ENCODE measurements around the gene ZNF205.
"Not testable (repeated sequence)": the region's sequence is repeated elsewhere in the genome, so short reads cannot be mapped to it uniquely, and the experiment has no call there.

ZNF205 gene

DNA sequence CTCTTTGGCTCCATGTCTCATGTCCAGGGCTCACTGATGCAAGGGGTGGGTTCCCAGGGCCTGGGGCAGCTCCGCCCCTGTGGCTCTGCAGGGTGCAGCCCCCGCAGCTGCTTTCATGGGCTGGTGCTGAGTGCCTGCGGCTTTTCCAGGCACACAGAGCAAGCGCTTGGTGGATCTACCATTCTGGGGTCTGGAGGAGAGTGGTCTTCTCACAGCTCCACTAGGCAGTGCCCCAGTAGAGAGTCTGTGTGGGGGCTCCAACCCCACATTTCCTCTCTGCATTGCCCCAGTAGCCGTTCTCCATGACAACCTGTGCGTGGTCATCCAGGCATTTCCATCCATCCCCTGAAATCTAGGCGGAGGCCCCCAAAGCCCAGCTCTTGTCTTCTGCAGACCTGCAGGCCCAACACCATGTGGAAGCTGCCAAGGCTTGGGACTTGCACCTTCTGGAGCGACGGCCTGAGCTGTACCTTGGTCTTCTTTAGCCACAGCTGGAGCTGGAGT is 41.7 kb upstream of the ZNF205 start:
- H3K4me1 ChIP-seq: peaks cover 30 to 87% (median 74%) of the 10 kb centered on the region in 10 experiments
- peak overlapping the region in 8 of 11 experiments; percentile 22 to 95 (median 60); a peak in 15 of 22 replicates for H3K4me2 ChIP-seq
- H3K9me3 ChIP-seq (replicated peaks in 1 of 11): peaks cover 0 to 8% (median 5%) of the 10 kb centered on the region in 11 experiments; a peak in 7 of 22 replicates
- no peak overlapping the region for H3K4me3 ChIP-seq
- TF ChIP-seq Cebpa-rat (IDR thresholded peaks at IDR 0.05): no peak
- H3K27me3 ChIP-seq: no peaks in the 10 kb centered on the region
- no peaks in the 10 kb centered on the region for H4K20me1 ChIP-seq
- peak overlapping the region in 3 of 11 experiments; percentile 15 to 49 (median 33); a peak in 2 of 22 replicates for H3K27ac ChIP-seq
- no peak overlapping the region for H3K9ac ChIP-seq
- H3K36me3 ChIP-seq: no peaks in the 10 kb centered on the region

DNA sequence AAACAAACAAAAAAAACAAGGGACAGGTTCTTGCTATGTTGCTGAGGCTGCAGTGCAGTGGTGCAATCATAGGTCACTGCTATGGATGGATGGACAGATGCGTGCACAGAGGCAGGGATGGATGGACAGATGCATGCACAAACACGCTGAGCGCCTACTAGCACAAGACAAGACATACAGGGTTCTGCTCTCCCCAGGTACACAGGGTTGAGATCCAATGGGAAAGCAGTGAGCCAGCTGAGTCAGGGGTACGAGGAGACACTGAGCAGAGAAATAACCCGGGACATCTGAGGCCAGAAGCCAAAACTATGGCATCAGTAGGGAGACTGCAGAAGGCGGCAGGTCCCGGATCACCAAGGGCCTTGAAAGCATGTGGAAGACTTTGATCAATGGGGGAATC is 40.7 kb upstream of the ZNF205 start:
- Histone ChIP-seq H3K4me1 (peaks cover 38 to 89% (median 81%) of the 10 kb centered on the region in 10 experiments), H3K27ac (peak overlapping the region in 4 of 11 experiments; percentile 19 to 49 (median 30); a peak in 6 of 22 replicates), H3K4me2 (peak overlapping the region in 9 of 11 experiments; percentile 18 to 95 (median 55); a peak in 17 of 22 replicates), H3K9me3 (replicated peaks in 1 of 11) (peaks cover 0 to 12% (median 10%) of the 10 kb centered on the region in 11 experiments; a peak in 13 of 22 replicates), H3K4me3 (no peak overlapping the region), H3K9ac (no peak overlapping the region), H3K36me3 (no peaks in the 10 kb centered on the region), H3K27me3 (no peaks in the 10 kb centered on the region), H4K20me1 (no peaks in the 10 kb centered on the region)
- no peak for TF ChIP-seq Cebpa-rat (IDR thresholded peaks at IDR 0.05)

DNA sequence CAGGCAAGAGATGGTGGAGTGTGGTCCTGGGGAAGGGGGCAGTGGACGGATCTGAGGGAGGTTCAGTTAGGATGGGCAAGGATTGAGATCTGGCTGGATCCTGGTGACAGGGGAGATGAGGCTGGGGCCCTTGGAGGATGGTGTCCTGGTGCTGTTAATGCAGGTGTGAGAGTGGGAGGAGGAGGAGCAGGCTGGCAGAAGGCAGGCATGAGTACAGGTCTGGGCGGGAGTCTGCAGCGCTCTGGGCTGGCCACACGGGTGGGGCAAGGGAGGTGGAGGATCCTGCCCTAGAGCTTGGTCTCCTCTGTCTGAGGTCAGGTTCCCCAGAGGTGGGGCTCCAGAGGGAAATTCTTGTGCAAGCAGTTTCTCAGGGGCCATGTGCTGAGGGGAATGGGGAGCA is 40.2 kb upstream of the ZNF205 start:
- H3K27me3 ChIP-seq, H3K9ac ChIP-seq, H3K36me3 ChIP-seq, H4K20me1 ChIP-seq, H3K4me3 ChIP-seq: not testable (repeated sequence)
- Histone ChIP-seq H3K27ac (peak overlapping the region in 4 of 11 experiments; percentile 19 to 49 (median 30); a peak in 6 of 22 replicates), H3K4me2 (peak overlapping the region in 9 of 11 experiments; percentile 18 to 95 (median 55); a peak in 17 of 22 replicates), H3K9me3 (replicated peaks in 1 of 11) (peaks cover 2 to 17% (median 15%) of the 10 kb centered on the region in 11 experiments; a peak in 14 of 22 replicates), H3K4me1 (peaks cover 43 to 94% (median 86%) of the 10 kb centered on the region in 10 experiments)

DNA sequence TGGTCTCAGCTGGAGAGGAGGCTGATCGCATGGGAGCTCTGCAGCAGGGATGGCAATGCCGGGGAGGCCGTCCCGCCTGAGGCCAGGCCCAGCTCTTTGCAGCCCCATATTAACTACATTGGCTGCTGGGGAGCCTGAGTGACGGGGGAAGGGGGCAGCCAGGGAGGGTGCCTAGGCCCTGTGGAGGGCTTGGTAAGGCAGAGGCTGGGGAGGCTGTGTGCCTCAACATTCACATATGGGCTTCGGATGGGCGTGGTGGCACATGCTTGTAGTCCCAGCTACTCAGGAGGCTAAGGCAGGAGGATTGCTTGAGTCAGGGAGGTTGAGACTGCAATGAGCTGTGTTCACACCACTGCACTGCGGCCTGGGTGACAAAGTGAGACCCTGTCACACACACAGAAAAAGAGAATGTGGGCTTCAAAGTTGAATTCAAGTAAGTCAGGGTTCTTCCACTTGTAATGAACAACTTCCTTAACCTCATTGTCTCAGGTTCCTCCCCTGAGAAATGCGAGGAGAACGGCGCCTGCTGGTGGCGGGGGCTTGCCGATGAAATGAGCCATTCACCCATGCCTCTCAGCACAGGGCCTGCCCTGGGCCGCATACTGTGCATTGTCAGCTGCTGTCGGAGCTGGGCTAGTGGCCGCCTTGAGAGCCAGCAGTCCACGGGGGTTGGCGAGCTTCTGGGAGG is 39.7 kb upstream of the ZNF205 start:
- Histone ChIP-seq H3K27ac (peak overlapping the region in 6 of 11 experiments; percentile 33 to 95 (median 68); a peak in 11 of 22 replicates), H3K9me3 (replicated peaks in 1 of 11) (peaks cover 8 to 23% (median 20%) of the 10 kb centered on the region in 11 experiments; a peak in 18 of 22 replicates), H3K9ac (0 out of 22 replicates have a peak overlapping the region, but pooled peaks of 1 of the 11 experiments have one; percentile 12), H3K4me2 (peak overlapping the region in 10 of 11 experiments; percentile 46 to 95 (median 90); a peak in 19 of 22 replicates), H3K4me1 (peaks cover 44 to 94% (median 86%) of the 10 kb centered on the region in 10 experiments)
- not testable (repeated sequence) for H3K27me3 ChIP-seq, H3K4me3 ChIP-seq, H4K20me1 ChIP-seq, H3K36me3 ChIP-seq

DNA sequence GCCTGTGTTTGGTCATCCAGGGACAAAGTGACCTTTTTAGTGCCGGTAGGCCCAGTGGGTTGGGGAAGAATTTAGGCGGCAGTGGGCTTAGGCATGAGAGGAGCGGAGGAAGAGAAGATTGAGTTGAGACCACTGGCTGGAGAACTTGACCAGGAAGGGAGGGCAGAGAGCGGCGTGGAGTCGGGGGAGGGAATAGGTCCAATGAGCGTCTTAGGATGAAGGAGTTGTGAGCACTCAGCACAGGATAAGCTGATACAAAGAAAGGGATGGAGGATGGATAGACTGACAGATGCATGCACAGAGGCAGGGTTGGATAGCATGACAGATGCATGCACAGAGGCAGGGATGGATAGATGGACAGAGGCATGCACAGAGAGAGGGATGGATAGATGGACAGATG is 38.9 kb upstream of the ZNF205 start:
- TF ChIP-seq Cebpa-rat (IDR thresholded peaks at IDR 0.05): no peak
- Histone ChIP-seq H3K4me1 (peaks cover 44 to 94% (median 85%) of the 10 kb centered on the region in 10 experiments), H3K4me3 (no peak overlapping the region), H4K20me1 (no peaks in the 10 kb centered on the region), H3K9ac (peak overlapping the region in 2 of 11 experiments; percentile 81 to 82; a peak in 1 of 22 replicates), H3K9me3 (replicated peaks in 1 of 11) (peaks cover 11 to 30% (median 27%) of the 10 kb centered on the region in 11 experiments; a peak in 18 of 22 replicates), H3K27ac (peak overlapping the region in 6 of 11 experiments; percentile 18 to 95 (median 78); a peak in 9 of 22 replicates), H3K4me2 (peak overlapping the region; percentile 70 to 95 (median 89)), H3K27me3 (no peaks in the 10 kb centered on the region), H3K36me3 (peaks cover 0 to 15% (median 0%) of the 10 kb centered on the region in 11 experiments; a peak in 8 of 22 replicates)

DNA sequence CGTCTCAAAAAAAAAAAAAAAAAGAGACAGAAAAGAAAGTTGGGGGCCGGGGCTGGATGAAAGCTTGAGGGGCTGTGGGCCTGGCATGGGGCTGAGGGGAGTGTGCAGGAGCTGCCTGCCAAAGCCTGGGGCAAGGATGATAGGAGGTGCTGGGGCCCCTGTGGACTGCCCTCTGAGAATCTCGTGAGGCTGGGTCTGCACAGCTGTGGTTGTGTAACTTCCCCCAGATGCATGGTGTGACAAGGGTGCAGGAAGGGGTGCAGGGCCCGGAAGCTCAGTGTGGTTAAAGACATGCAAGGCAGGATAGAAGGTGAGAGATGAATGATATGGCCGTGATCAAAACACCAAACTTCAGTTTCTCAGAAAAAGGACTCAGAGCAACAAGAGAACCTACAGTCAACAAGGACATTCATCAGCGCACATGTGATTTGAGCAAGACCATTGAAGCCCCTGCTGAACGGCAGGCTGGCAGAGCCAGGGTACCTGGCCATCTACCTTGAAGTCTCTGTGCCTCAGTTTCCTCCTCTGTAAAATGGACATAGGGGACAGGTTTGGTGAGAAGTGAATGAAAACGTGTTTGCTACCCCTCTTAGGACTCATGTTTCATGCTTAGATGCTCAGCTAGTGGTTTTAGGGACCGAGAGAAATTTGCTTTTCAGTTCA is 37.4 kb upstream of the ZNF205 start:
- Histone ChIP-seq H3K36me3 (peaks cover 0 to 18% (median 0%) of the 10 kb centered on the region in 11 experiments; a peak in 8 of 22 replicates), H3K4me3 (peak overlapping the region in 7 of 10 experiments; percentile 6 to 50 (median 29); a peak in 8 of 20 replicates), H3K9me3 (replicated peaks in 1 of 11) (peaks cover 9 to 37% (median 33%) of the 10 kb centered on the region in 11 experiments; a peak in 20 of 22 replicates), H4K20me1 (no peaks in the 10 kb centered on the region), H3K27me3 (no peaks in the 10 kb centered on the region), H3K9ac (peak overlapping the region in 9 of 11 experiments; percentile 32 to 82 (median 72); a peak in 18 of 22 replicates), H3K27ac (peak overlapping the region in 9 of 11 experiments; percentile 45 to 95 (median 86); a peak in 17 of 22 replicates), H3K4me2 (peak overlapping the region; percentile 70 to 95 (median 89)), H3K4me1 (peaks cover 44 to 86% (median 80%) of the 10 kb centered on the region in 10 experiments)
- TF ChIP-seq Cebpa-rat (IDR thresholded peaks at IDR 0.05): peak in 8 of 11 experiments; percentile 60 to 95 (median 82); a peak in 15 of 22 replicates

DNA sequence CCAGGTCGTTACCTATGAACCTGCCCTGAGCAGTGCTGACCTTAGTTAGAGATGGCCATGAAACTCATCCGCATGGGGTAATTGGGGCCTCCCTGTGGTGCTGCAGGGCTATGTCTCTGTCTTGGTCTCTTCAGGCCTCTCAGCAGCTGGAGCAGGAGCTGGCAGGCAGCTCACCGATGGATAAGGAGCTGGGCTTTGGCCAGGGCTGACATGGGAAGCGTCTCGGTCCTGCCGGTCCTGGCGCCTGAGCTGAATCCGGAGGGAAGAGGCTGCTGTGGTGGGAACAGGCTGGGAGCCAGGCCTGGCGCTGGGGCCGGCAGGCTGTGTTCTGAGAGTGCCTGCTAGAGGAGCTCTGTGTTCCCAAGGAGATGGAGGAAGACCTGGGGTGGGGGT is 36.9 kb upstream of the ZNF205 start:
- Histone ChIP-seq H3K27ac (peak overlapping the region in 9 of 11 experiments; percentile 45 to 95 (median 86); a peak in 17 of 22 replicates), H4K20me1 (no peaks in the 10 kb centered on the region), H3K9me3 (replicated peaks in 1 of 11) (peaks cover 10 to 42% (median 38%) of the 10 kb centered on the region in 11 experiments; a peak in 20 of 22 replicates), H3K9ac (peak overlapping the region in 9 of 11 experiments; percentile 32 to 82 (median 72); a peak in 17 of 22 replicates), H3K36me3 (peaks cover 0 to 23% (median 1%) of the 10 kb centered on the region in 11 experiments; a peak in 8 of 22 replicates), H3K27me3 (no peaks in the 10 kb centered on the region), H3K4me2 (peak overlapping the region; percentile 70 to 95 (median 89)), H3K4me1 (peaks cover 44 to 82% (median 76%) of the 10 kb centered on the region in 10 experiments), H3K4me3 (peak overlapping the region in 6 of 10 experiments; percentile 6 to 50 (median 37); a peak in 7 of 20 replicates)
- no peak for TF ChIP-seq Cebpa-rat (IDR thresholded peaks at IDR 0.05)

DNA sequence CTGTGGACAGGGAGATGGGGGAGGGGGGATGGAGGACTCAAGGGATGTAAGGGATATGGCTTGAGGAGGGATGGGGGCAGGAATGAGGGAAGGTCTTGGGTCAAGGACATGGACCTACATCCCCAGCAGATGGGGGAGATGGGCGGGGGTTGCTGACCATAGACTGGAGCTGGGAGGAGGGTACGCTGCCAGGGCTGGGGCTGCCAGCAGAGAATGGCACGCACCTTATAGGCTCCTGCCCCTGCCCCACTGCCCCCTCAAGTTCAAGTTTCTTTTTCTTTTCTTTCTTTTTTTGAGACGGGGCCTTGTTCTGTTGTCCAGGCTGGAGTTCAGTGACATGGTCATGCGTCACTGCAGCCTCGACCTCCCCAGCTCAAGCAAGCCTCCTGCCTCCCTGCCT is 36.4 kb upstream of the ZNF205 start:
- Histone ChIP-seq H3K9ac (peak overlapping the region in 7 of 11 experiments; percentile 30 to 82 (median 72); a peak in 11 of 22 replicates), H3K9me3 (replicated peaks in 1 of 11) (peaks cover 11 to 47% (median 42%) of the 10 kb centered on the region in 11 experiments; a peak in 20 of 22 replicates), H3K36me3 (peaks cover 0 to 28% (median 6%) of the 10 kb centered on the region in 11 experiments; a peak in 8 of 22 replicates), H3K4me1 (peaks cover 44 to 79% (median 72%) of the 10 kb centered on the region in 10 experiments), H3K4me2 (peak overlapping the region; percentile 43 to 95 (median 89); a peak in 21 of 22 replicates), H3K27ac (peak overlapping the region in 8 of 11 experiments; percentile 77 to 95 (median 89); a peak in 17 of 22 replicates), H3K4me3 (0 out of 20 replicates have a peak overlapping the region, but pooled peaks of 2 of the 10 experiments have one; percentile 13 to 39)
- not testable (repeated sequence) for H4K20me1 ChIP-seq, H3K27me3 ChIP-seq
